GM18505 (cell line): Measurements from ENCODE around the gene DGKH.

Experiments used
- ATAC-seq: cut with Tn5 transposase; IDR thresholded peaks from one replicate; pipeline ENCODE4 v1.9.1; 2021; ENCODE audit not compliant: unreplicated experiment
- POLR2A ChIP-seq: IDR thresholded peaks from 4 replicates; pipeline ENCODE4 v1.6.1; 2011; ENCODE audit warnings: borderline replicate concordance; ENCODE audit not compliant: insufficient read depth, insufficient read length; ENCODE audit errors: extremely low read depth

Gene DGKH

DNA sequence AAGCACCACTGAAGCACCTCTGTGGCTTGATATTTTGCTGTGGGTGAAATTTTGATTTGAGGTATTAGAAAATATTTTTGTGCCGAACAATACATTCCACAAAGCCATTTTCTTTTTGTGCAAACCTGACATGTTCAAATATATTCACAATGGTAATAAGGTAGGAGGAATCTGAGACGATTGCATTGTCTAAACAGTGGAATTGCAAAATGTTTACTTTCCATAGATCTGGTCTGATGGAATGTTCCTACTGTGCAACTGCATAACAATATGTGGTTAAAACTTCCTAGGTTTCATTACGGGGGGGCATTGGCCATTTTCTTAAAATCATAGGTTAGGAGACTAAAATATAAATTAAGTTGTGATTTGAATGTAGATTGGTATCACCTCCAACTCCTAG, 180.8 kb downstream of the DGKH start:
- ATAC-seq = no peak
- TF ChIP-seq POLR2A = no peak

DNA sequence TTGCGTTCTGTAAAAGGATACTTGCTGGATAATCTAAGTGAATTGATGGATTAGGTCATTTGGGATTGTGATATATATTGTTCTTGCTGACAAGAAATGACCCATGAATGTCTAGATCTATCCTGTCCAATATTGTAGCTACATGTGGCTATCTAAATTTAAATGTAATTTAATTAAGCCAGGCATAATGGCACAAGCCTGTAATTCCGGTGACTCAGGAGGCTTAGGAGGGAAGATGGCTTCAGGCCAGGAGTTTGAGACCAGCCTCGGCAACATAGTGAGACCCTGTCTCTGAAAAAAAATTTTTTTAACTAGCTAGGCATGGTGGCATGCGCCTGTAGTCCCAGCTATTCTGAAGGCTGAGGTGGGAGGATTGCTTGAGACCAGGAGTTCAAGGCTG, 184.2 kb downstream of the DGKH start:
- no peak for TF ChIP-seq POLR2A

DNA sequence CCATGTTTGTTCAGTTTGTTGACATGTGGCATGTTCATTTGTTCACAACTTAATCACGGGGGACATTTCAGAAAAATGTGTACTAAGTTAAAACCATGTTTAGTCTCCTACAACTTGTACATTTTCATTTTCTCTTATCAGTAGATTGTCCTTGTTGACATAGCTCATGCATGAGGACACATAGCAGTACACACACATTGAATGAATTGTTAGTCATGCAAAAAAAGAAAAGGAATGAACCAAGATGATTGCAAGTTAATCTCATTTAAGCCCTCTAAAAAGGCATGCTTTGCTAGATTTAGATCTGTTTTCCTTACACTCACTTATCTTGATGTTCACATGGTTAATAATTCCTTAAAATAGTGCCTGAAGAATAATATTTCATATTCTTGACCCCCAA, 185.3 kb downstream of the DGKH start:
- no peak for TF ChIP-seq POLR2A
- ATAC-seq = no peak

More for the DNA sequence above, 184.2 kb downstream of the DGKH start:
- no peak for ATAC-seq

DNA sequence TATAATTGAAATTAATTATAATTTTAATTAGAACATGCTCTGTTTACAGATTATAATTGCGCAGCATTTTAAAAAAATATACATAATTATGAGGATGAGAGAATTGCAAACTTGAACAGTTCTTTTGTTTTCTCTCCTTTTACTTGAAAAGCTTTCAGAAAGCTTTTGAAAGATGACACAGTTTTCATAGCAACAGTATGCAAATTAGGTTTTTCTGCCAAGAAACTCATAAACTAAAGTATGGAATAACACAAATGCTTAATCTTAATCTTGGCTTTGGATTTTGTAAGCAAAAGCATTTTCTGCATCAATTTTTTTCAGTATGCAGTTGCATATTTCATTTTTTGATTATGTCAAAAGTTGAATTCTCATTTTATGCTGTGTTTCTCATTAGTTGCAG, 190.7 kb downstream of the DGKH start:
- no peak for ATAC-seq
- TF ChIP-seq POLR2A = no peak

DNA sequence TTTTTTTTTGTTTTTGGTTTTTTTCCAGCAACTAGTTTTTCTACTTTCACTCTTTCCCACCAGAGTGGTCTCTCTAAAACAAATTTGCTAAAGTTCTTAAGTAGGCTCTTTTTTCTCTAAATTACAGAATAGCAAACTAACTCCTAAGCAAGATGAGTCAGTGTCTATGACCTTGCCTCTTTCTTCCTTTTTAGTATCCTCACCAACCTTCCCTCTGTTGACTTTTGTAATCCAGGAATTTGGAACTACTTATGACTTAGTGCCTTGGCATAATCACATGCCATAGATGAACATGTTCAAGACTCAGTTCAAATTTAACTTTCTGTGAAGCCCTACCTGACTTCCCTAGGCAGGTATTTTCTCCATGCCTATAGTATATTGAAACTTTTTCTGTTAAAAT, 191.2 kb downstream of the DGKH start:
- TF ChIP-seq POLR2A = no peak
- ATAC-seq = no peak

DNA sequence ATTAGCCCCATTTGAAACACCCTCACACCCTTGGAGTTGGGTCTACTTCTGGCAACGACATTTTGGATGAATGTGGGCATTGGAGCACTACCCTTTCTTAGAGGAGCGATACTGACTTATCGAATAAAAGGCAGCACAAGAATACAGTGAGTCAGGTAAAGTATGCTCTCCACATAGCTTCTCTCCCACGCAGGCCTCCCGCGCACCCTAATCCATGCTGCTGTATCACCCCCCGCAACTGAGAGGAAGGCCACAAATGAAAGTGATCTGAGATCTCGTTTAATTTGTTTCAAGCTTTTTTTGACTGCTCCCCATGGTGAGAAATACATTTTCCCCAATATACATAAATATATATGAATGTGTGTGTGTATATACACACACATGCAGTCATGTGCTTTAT, 198.1 kb downstream of the DGKH start:
- TF ChIP-seq POLR2A = no peak
- ATAC-seq = no peak

DNA sequence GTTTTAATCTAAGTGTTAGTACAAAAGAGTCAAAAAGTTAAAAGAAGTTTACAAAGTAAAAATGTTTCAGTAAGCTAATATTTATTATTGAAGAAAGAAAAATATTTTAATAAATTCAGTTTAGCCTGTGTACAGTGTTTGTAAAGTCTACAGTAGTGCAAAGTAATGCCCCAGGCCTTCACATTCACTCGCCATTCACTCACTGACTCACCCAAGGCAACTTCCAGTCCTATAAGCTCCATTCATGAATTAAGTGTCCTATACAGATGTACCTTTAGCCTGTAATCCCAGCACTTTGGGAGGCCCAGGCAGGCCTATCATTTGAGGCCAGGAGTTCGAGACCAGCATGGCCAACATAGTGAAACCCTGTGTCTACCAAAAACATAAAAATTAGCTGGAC, 199.4 kb downstream of the DGKH start:
- TF ChIP-seq POLR2A = no peak
- ATAC-seq = no peak

DNA sequence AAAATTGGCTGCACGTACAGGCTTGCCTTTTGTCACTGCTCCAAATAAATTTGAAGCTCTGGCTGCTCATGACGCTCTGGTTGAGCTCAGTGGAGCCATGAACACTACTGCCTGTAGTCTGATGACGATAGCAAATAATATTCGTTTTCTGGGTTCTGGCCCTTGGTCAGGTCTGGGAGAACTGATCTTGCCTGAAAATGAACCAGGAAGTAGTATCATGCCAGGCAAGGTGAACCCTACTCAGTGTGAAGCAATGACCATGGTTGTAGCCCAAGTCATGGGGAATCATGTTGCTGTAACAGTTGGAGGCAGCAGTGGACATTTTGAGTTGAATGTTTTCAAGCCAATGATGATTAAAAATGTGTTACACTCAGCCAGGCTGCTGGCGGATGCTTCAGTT, 207.4 kb downstream of the DGKH start:
- no peak for ATAC-seq
- TF ChIP-seq POLR2A = no peak

DNA sequence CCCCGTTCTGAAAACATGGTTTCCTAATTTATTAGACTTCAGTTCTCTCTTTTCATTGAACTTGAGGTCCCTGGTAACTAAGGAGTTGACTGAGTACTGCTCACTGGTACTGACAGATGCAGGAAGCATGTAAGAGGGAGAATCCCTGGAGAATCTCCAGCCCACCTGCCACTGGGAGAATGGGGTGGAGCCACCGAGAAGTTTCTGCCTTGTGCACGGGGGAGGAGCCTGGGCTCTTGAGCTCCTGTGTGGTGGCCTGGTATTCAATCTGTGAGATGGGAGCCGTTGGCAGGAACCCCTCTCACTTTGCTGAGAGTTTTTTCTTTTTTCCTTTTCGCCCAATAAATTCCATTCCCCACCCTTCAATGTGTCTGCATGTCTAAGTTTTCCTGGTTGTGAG, 210.3 kb downstream of the DGKH start:
- ATAC-seq = no peak
- TF ChIP-seq POLR2A = no peak

DNA sequence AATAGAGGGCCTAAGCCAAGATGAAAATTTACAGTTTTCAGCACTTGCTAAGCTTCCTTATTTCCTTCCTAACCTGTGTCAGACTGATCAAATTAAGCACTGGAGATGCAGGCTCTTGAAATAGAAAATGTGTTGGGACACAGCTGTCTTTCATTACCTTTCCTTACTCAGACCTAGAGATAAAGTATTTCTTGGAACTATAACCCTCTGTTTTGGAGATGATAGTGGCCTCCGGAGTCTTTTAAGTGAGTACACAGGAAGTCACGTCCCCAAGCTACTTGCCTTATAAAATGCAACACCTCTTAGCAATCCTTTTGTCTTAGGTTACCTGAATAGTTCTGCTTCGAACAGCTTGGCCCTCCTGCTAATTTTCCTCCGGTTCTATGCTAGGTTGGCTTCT, 211.1 kb downstream of the DGKH start:
- TF ChIP-seq POLR2A = no peak
- no peak for ATAC-seq

DNA sequence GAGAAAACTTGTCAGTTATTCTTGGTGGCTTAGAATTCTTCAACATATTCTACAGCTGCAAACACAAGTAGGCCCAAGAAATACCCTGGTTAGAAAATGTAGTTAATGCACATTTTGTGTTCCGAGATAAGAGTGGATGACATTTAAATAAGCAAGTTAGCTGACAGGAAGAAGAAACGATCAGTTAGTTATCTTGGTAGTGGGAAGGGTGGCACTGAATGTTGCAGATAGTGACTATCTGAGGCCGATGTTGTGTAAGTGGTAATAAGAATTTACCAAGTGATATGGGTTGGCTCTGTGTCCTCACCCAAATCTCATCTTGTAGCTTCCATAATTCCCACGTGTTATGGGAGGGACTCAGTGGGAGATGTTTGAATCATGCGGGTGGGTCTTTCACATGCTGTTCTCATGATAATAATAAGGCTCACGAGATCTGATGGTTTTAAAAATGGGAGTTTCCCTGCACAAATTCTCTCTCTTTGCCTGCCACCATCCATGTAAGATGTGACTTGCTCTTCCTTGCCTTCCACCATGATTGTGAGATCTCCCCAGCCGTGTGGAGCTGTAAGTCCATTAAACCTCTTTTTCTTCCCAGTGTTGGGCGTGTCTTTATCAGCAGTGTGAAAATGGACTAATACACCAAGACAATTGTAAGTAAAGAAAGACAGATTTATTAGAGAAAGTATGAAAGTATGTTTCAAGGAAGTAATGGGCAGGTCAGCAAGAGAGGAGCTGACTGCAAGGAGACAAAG, 212.6 kb downstream of the DGKH start:
- TF ChIP-seq POLR2A = no peak
- no peak for ATAC-seq

DNA sequence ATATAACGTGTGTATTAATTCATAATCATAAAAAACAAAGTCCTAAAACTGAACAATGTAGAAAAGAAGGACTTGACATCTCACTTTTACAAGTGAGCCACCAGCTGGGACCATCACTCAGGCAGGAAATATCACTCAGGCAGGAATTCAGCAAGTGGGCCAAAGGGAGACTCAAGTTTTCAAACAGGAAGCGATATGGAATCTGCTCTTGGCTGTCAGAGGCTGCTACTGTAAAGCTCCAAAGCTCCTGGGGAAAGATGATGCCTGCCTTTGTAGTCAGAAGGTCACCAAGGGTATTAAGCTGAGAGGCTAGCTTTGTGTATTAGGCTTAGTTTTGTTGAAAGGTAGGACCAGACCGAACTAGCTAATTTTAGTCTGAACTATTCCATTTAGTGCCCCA, 218.0 kb downstream of the DGKH start:
- TF ChIP-seq POLR2A = no peak
- no peak for ATAC-seq

DNA sequence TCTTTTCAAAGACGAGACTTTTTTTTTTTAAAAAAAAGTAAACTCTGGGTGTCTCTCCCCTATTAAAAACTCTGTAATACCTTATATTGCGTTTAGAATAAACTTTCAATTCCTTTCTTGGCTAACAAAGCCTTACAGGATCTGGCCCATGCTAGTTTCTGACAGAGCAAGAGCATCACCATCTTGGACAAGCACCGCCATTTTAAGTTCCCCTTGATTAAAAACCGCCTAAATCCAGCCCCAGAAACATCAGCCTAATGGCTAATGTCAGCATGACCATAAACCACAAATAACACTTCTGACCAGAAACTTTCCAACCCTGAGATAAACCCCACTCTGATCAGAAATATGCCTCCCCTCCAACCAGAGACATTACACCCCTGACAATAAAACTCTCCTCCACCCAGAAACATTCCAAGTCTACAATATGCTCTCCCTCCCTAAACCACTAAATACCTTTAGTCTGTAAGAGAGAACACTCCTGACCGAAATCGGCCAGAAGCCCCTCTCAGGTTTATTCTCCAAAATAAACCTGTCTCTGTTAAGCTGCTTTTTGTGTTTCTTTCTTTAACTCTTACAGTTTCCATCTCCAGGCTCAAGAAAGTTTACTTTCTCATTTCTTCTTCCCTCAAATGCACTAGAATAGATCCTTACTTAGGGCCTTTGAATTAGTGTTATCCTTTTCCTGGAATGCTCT, 221.9 kb downstream of the DGKH start:
- no peak for ATAC-seq
- TF ChIP-seq POLR2A = no peak

DNA sequence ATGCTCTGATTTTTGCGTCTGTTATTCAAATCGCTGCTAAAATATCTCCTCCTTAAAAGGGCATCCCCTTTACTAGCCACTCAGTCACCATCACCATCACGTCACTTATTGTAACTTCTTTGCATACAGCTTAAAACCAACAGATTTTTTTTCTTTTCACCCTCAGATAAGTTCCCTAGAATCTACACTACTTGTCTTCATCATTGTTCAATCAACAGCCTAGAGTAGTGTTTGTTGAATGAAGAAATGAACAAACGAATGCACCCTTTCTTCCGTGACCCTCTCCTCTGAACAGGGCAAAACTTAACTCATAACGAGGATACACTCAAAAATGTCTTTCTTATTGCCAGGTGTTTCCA, 222.4 kb downstream of the DGKH start:
- ATAC-seq = no peak
- no peak for TF ChIP-seq POLR2A
